HG03460 (cell line): Measurements from ENCODE around the gene KCTD21.
"Not testable (repeated sequence)": the region's sequence is repeated elsewhere in the genome, so short reads cannot be mapped to it uniquely, and the experiment has no call there.

ENCODE experiments used
- ATAC-seq: cut with Tn5 transposase; IDR thresholded peaks from one replicate; pipeline ENCODE4 v1.9.1; 2021; ENCODE audit not compliant: unreplicated experiment

KCTD21 gene

DNA sequence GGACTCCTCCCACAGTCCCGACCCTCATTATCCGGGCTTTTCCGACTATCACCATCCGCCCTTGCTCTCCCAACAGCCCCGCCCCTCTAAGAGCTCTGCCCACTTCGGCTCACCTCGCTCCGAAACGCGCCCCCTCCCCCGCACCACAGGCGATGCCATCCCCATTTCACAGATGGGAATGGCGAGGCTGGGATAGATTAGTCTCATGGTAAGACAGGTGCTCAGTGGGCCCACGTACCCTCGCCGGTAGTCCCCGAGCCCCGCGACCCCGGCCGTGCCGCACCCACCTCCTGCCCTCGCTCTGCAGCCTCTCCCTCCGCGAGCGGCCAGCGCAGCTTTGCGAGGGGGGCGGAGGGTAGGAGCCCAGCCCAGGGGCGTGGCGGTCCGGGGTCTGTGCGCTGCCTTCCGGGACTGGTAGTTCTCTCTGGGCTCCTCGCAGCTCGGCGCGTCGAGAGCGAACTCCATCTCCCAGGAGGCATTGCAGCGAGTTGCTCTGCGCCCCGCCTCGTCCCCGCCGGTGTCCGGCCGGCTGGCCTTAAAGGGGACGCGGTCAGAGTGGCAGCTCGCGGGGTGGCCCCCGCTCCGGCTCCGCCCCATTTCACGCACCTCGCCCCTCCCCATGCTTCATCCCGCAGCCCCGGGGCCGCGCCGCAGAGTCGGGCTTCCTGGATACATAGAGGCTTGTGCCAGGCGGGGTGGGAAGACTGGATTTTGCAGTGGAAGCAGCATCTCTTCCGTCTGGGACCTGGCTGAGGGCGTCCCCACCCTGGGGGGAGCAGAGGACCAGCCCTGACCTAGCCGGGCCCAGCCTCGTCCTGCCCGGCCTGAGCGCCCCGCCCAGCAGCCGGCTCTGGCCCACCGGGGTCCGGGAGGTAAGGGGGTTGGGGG is at the start of gene KCTD21, which contains the start of gene USP35:
TSS of gene KCTD21 (minus strand) at position 341 of the 888 bp plus-strand sequence. CDS start 14,072 bp downstream, outside the sequence.
TSS of gene USP35 (plus strand) at position 634 of the 888 bp plus-strand sequence. CDS start 7,327 bp downstream, outside the sequence.
- ATAC-seq, result peak; percentile 96

- no peak for ATAC-seq
Measured at GRCh38 chr11:78237293-78238046, 49.0 kb upstream of the KCTD21 start.

DNA sequence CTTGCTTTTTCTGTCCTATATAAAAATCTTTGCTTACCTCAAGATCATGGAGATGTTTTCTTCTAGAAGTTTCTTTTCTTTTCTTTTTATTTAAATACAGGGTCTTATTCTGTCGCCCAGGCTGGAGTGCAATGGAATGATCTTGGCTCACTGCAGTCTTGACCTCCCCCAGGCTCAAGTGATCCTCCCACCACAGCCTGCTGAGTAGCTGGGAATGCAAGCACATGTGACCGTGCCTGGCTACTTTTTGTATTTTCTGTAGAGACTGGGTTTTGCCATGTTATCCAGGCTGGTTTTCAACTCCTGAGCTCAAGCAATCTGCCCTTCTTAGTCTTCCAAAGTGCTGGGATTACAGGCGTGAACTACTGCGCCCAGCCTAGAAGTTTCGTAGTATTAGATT is 45.6 kb upstream of the KCTD21 start:
- no peak for ATAC-seq

- not testable (repeated sequence) for ATAC-seq
Measured at GRCh38 chr11:78233046-78233445, 44.6 kb upstream of the KCTD21 start.

GRCh38 chr11:78231962-78232501 is 43.6 kb upstream of the KCTD21 start:
- ATAC-seq, result no peak

- ATAC-seq, result no peak
Measured at GRCh38 chr11:78230161-78230877, 41.9 kb upstream of the KCTD21 start.

- no peak for ATAC-seq
Measured at GRCh38 chr11:78229106-78229505, 40.7 kb upstream of the KCTD21 start.

DNA sequence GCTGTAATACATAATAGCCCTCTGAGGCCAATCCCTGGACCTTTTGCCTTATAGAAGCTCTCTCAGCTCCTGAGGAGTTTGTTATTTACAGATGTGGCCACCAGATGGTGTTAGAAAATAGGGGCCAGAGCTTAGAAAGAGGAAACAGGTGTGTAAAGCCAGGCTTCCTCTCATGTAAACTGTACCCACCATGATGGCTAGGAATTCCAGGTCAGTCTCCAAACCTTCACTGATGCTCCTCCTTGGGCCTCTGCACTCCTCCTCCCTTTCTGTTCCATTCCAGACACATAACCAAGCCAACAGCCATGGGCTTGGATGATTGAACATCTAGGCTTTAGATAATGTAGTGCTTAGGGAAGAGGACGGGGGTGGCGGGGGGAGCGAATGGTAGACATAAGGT is 40.0 kb upstream of the KCTD21 start:
- peak; percentile 53 for ATAC-seq

DNA sequence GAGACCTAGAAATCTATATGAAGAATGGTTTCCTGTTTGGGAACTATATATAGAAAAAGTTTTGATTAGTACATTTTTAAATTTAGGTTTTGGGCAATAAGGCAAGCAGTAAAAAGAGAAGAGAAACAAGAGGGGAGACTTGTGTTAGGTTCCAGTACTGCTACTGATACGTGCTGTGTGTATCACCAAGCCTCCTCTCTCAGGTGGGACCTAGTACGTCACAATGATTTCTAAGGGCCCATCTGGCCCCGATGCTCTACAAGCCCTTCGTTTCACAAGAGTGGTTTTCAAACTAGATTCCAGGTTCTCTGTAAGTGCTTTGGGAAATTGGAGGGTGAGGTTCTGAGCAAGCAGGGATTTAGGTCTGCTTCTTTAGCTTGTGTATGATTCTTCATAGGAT is 39.5 kb upstream of the KCTD21 start:
- ATAC-seq, result no peak

DNA sequence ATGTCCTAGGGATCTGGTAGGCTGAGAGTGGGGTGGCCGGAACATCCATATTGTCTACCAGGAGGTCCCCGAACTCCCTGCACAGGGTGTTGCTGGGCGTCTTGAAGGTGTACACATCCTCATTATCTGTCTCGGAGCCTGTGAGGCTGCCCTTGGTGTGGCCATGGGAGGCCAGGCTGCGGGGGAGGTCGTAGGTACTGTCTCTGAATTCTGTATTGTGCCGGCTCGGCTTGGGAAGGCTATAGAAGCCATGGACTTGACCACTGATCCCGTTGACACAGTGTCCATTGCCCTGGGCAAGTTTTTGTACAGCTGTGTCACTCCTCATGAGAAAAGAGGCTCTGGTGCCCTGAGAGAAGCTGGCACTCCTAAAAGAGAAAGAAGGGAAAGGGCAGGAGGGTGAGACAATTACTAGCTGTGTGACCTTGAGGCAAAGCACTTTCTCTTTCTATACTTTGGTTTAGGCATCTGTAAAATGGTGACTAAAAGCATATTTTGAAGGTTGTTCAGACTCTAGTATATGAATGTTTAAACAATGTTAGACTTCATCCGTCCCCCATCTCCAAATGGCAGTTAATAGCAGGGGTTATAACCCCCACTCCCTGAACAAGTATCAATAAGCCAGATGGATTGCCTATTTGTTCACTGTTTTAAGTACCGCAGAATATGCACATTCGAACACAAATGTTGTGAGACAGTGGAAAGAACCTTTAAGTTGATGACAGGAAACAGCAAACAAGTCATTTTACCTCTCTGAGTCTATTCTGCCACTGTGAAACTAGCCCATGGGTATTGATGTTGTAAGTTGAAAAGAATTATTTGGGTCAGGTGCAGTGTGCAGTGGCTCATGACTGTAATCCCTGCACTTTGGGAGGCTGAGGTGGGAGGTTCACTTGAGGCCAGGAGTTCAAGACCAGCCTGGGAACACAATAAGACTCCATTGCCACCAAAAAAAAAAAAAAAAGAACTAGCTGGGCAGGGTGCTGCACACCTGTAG is 38.6 kb upstream of the KCTD21 start:
- no peak for ATAC-seq

DNA sequence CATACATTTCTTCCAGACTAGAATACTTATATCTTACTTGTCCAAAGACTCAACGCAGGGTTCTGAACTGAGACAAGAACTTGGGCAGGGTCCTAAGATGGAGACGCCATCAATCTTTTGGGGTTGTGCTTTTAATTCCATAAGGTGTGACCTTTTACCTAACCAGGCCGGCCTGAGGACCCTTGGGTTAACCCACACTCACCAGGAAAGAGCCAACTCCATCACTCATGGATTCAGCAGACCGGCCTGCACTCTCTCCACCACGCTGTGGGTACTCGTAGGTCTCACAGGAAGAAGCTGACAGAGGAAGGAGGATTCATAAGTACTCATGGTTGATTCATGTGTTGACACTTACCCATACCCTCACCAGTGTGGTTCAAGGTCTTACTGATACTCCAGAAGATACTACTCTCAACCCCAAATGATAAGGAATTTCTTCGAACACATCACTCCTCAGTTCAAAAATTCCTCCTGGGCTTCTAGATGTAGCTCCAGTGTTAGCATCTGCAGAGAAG is 36.5 kb upstream of the KCTD21 start:
- no peak for ATAC-seq

- no peak for ATAC-seq
Measured at GRCh38 chr11:78224506-78224905, 36.1 kb upstream of the KCTD21 start.

DNA sequence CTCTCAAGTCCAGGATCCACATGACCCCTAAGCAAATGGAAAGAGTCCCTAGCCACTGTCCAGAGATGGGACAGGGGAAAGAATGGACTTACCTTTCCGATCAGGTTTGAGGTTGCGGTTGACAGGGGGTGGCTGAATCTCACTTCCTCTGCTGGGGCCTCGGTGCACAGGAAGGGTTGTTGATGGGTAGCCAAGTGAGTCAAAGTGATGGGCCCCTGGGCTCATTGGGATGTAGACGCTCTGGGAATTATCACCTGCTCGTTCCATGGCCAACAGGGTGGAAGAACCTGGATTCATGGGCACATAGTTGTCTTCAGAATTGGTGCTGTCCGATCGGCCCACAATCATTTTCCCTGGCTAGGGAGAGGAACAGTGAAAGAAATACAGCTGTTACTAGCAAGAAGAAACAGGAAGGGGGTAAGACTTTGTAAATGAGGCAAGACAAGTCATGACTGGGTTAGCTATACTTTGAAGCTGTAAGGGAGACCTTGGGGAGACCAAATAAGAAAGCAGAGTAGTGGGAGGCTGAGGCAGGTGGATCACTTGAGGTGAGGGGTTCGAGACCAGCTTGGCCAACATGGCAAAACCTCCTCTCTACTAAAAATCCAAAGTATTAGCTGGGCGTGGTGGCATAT is 35.0 kb upstream of the KCTD21 start:
- peak; percentile 83 for ATAC-seq

DNA sequence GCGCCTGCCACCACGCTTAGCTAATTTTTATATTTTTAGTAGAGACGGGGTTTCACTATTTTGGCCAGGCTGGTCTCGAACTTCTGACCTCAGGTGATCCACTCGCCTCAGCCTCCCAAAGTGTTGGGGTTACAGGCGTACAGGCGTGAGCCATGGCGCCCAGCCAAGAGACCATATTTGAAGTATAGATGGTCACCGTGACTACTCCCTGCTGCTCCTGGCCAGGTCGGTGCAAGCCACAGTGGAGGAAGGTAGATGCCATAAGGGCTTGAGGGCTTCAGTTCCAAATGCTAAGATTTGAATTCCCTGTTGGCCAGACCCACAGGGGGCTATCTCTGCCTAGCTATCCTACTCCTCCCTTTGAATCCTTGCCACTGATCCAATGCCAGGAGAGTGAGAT is 34.3 kb upstream of the KCTD21 start:
- not testable (repeated sequence) for ATAC-seq

DNA sequence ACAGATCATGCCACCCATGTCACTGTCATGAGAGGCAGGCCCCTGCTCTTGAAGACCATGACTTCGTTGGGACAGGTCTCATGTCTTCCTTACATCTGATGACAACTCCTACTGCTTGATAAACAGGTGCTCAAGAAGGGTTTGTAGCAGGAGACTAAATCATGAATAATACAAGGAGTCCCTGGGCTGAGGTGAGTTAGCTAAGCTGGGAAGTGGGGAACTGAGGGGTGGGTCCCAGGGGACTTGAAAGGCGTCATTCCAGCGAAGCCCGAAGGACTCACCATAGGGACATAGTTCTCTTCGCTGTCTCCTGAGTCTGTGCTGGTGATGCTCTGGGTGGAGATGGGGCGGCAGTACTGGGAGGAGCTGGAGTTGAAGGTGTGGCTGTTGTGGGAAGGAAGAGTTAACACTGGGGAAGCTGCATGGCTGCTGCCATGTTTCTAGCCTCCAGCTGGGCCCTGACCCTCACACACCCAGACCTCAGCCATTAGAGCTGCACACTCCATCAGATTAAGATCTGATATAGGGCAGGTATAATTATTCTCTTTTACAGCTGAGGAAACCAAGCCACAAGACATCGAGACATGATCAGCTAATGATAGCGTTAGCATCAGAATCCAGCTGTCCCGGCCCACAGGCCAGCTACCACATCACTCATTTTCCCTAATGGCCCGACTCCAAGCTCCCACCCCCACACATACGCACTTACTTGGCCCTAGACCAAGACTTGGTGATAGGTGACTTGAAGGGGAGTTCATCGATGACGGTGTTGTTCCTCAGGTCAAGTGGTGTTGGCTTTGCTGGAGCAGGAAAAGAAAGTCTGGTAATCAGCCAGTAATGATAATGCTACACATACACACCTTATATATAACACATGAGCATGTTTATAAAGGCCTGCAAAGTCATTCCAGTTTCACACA is 33.2 kb upstream of the KCTD21 start:
- no peak for ATAC-seq

DNA sequence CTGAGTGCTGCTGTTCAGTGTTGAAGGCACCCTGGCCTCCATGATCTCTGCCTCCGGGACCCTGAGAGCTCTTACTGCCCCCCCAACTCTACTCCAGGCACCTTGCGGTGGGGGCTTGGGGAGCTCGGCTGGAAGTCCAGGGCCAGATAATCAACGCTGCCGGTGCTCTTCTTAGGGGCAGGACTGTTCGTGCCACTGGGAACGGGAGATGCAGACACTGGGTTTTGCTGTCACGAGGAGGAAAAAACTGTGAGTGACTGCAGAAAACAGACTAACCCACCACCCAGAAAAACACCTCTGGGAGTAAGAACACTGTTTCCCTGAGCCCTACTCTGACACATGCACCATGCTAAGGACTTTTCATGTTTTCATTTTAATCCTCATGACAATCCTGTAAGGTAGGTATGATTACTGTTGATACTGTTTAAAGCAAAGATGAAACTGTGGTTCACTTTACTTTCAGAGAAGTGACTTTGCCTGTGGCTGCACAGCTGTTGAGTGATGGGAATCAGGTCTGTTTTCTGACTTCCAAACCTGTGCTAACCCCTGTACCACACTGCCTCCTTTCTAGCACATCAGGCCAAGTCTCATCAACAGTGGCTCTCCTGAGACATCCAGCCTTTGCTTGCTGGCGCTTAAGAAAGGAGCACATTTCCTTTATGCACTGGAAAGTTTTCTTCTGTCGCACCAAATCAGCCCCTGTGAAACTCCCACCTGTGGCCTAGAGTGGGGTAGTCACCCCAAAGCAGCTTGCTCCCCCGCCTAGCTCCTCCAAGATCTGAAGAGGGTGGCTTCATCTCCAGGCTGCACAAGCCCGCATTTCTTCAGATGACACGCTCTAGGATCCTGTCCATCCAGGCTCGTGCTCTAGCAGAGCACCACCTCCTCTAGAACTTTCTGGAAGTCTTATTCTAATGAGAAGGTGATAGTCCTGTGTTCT is 32.1 kb upstream of the KCTD21 start:
- no peak for ATAC-seq
